ENCODE results near the gene CMKLR1. TPM values are rescaled to one million over a fixed set of nuclear protein-coding genes. Genes with fewer than 3 reads are reported as not detected.

Gene CMKLR1
- total RNA-seq, 1 experiment from 2014 or later: 0.12 TPM

DNA sequence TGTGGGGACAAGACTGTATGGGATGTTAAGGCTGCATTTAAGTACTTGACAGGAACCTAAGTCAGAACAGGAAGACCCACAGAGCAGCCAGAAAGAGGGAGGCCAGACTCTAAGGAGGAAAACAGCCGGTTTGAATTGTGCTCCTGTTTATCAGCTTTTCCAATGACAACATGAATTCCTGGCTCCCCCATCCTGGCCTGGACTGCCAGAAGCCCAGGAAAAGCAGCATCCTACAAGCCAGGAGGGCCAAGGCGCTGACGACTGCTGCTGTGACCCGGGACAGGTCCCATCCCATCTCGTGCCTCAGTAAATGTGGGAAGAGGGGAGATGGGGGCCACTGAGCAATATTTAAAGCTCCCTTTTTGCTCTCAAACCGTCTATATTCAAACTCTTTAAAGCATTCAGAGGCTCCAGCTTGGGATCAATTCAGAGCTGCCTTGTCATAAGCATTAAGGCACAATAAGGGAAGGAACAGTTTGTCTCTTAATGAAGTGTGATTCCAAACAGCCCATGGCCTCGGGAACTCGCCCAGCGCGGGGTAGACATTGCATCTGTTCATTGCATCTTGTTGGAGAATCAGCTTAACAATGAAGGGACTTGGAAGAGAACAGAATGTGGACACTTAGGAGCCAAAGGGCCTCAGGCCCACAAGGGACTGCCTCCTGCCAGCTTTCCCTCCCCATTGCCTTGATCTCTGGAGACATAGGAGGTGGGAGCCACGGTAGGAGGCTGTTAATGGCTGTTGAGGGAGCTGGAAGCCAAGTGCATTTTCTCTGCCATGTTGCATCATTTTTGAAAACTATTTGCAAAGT is 49.6 kb downstream of the CMKLR1 start:
- Mint-ChIP-seq H3K27me3 (ENCODE audit: insufficient read depth, unreplicated experiment) (peaks cover 69% of the 10 kb centered on the region), H3K9me3 (ENCODE audit: unreplicated experiment) (peaks cover 7% of the 10 kb centered on the region), H3K27ac (ENCODE audit: low read depth, unreplicated experiment) (no peak overlapping the region), H3K4me1 (ENCODE audit: insufficient read depth, unreplicated experiment) (no peaks in the 10 kb centered on the region), H3K36me3 (ENCODE audit: insufficient read depth, unreplicated experiment) (no peaks in the 10 kb centered on the region), H3K4me3 (ENCODE audit: unreplicated experiment) (no peak overlapping the region)
- DNase-seq (ENCODE audit: unreplicated experiment): no peak
- CTCF ChIA-PET: interaction anchor here (0.6 kb wide), 2 partner anchors 901 to 1327 kb away, joined by 3 read pairs; no protein-coding TSS in a partner anchor
- intact Hi-C loops (cut with micrococcal nuclease): no loop called here
- BruUV-seq (replicated peaks): no TSS peak
- TF ChIP-seq, protein P1, sequence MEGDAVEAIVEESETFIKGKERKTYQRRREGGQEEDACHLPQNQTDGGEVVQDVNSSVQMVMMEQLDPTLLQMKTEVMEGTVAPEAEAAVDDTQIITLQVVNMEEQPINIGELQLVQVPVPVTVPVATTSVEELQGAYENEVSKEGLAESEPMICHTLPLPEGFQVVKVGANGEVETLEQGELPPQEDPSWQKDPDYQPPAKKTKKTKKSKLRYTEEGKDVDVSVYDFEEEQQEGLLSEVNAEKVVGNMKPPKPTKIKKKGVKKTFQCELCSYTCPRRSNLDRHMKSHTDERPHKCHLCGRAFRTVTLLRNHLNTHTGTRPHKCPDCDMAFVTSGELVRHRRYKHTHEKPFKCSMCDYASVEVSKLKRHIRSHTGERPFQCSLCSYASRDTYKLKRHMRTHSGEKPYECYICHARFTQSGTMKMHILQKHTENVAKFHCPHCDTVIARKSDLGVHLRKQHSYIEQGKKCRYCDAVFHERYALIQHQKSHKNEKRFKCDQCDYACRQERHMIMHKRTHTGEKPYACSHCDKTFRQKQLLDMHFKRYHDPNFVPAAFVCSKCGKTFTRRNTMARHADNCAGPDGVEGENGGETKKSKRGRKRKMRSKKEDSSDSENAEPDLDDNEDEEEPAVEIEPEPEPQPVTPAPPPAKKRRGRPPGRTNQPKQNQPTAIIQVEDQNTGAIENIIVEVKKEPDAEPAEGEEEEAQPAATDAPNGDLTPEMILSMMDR (IDR thresholded peaks at IDR 0.05; ENCODE audit: unreplicated experiment): no peak
- POLR2A ChIA-PET: no interaction called here

DNA sequence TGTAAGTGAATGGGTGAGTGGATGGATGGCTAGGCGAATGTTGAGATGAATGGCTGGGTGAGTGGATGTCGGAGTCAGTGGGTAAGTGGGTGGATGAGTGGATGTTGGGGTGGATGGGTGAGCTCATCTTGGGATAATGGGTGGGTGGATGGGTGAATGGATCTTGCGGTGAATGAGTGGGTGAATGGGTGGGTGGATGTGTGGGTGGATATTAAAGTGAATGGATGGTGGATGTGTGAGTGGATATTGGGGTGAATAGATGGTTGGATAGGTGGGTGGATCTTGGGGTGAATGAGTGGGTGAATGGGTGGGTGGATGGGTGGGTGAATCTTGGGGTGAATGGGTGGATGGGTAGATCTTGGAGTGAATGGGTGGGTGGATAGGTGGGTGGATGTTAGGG is 51.9 kb downstream of the CMKLR1 start:
- ChIA-PET POLR2A (no interaction called here), CTCF (no interaction called here)
- Mint-ChIP-seq H3K9me3 (ENCODE audit: unreplicated experiment) (peaks cover 2% of the 10 kb centered on the region), H3K4me1 (ENCODE audit: insufficient read depth, unreplicated experiment) (no peaks in the 10 kb centered on the region), H3K27ac (ENCODE audit: low read depth, unreplicated experiment) (no peak overlapping the region), H3K4me3 (ENCODE audit: unreplicated experiment) (no peak overlapping the region), H3K27me3 (ENCODE audit: insufficient read depth, unreplicated experiment) (peaks cover 68% of the 10 kb centered on the region), H3K36me3 (ENCODE audit: insufficient read depth, unreplicated experiment) (no peaks in the 10 kb centered on the region)
- no TSS peak for BruUV-seq (replicated peaks)
- intact Hi-C loops (cut with micrococcal nuclease): no loop called here
- no peak for DNase-seq (ENCODE audit: unreplicated experiment)
- TF ChIP-seq, protein P1 (IDR thresholded peaks at IDR 0.05; ENCODE audit: unreplicated experiment): no peak

DNA sequence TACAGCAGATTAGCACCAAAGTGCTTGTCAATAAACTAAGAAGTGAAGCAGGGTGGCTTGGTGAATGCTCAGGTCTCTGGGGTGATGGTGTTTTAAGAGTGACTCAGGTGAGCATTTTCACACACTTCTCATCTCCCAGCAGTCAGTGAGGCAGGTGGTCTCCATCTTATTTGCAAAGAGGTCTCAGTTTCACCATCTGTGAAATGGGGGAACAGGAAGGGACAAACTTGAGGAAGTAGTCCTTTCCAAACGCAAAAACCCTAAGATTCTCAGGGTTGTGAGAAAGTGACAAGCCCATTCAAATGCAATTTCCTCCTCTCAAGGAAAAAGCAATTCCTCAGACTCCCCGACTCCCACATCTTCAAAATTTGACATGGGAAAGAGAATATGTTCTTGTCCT is 54.1 kb downstream of the CMKLR1 start:
- Mint-ChIP-seq H3K9me3 (ENCODE audit: unreplicated experiment) (no peaks in the 10 kb centered on the region), H3K4me3 (ENCODE audit: unreplicated experiment) (no peak overlapping the region), H3K27me3 (ENCODE audit: insufficient read depth, unreplicated experiment) (peaks cover 59% of the 10 kb centered on the region), H3K27ac (ENCODE audit: low read depth, unreplicated experiment) (no peak overlapping the region), H3K36me3 (ENCODE audit: insufficient read depth, unreplicated experiment) (no peaks in the 10 kb centered on the region), H3K4me1 (ENCODE audit: insufficient read depth, unreplicated experiment) (no peaks in the 10 kb centered on the region)
- no TSS peak for BruUV-seq (replicated peaks)
- POLR2A ChIA-PET: no interaction called here
- DNase-seq (ENCODE audit: unreplicated experiment): no peak
- CTCF ChIA-PET: no interaction called here
- intact Hi-C loops (cut with micrococcal nuclease): no loop called here
- TF ChIP-seq, protein P1 (IDR thresholded peaks at IDR 0.05; ENCODE audit: unreplicated experiment): no peak

DNA sequence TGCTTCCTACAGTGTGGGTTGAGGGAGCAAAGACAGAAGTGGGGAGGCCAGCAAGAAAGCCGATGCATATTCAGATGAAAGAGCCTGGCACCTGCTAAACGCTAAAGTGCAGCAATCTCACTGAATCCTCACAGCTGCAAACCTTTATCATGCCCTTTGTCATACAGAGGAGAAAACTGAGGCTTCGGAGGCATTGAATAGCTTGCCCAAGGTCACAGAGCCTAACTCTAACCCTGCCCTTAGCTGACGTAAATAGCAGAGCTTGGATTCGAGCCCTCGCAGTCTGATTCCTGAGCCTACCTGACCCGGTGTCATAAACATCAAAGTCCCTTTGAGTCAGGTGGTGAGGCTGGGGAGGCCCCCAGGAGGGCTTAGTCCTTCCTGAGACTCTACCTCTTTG is 54.9 kb downstream of the CMKLR1 start:
- ChIA-PET POLR2A (interaction anchor here (0.5 kb wide), 1 partner anchor 1614 kb away, joined by 3 read pairs; no protein-coding TSS in a partner anchor), CTCF (no interaction called here)
- Mint-ChIP-seq H3K4me1 (ENCODE audit: insufficient read depth, unreplicated experiment) (no peaks in the 10 kb centered on the region), H3K4me3 (ENCODE audit: unreplicated experiment) (no peak overlapping the region), H3K27me3 (ENCODE audit: insufficient read depth, unreplicated experiment) (peaks cover 63% of the 10 kb centered on the region), H3K36me3 (ENCODE audit: insufficient read depth, unreplicated experiment) (no peaks in the 10 kb centered on the region), H3K9me3 (ENCODE audit: unreplicated experiment) (no peaks in the 10 kb centered on the region), H3K27ac (ENCODE audit: low read depth, unreplicated experiment) (no peak overlapping the region)
- DNase-seq (ENCODE audit: unreplicated experiment): no peak
- intact Hi-C loops (cut with micrococcal nuclease): no loop called here
- BruUV-seq (replicated peaks): no TSS peak
- TF ChIP-seq, protein P1 (IDR thresholded peaks at IDR 0.05; ENCODE audit: unreplicated experiment): no peak
